ENCODE results near the gene CNN2. TPM values are rescaled to one million over a fixed set of nuclear protein-coding genes. Genes with fewer than 3 reads are reported as not detected.

Gene CNN2
- total and polyA plus RNA-seq, 2 of the 8 experiments (the other 6 are each of a cell fraction or from before 2014, with no cell fraction given): 189 to 551 TPM

DNA sequence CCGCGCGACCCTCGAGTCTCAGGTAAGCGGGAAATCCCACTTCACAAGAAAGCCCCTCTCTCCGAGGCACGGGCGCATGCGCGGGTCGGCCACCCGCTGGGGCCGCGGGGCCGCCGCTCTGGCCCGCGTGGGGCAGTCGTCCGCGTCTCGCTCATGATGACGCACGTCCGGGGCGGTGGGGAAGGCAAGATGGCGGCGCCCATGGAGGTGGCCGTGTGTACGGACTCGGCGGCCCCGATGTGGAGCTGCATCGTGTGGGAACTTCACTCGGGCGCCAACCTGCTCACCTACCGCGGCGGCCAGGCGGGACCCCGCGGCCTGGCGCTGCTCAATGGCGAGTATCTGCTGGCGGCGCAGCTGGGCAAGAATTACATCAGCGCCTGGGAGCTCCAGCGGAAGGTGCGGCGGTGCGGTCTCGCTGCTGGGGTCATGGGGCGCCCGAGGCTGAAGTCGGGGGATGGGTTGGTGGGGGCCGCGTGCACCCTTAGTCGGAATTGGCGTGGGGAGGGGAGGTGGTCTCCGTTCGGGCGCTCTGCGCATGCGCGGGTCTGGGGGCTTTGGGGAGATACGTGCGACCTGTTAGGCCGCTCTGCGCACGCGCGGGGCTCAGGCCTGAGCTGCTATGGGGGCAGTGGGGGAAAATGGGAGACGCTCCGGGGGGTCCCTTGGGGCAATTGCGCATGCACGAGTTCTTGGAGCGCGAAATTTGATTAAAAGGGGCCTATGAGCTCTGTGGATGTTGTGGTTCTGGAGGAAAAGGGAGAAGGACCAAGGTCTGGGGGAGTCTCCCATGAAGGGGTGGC lies 42.0 kb upstream of the CNN2 start, which contains the start of gene WDR18 (continued):
- TF ChIP-seq, protein P1, sequence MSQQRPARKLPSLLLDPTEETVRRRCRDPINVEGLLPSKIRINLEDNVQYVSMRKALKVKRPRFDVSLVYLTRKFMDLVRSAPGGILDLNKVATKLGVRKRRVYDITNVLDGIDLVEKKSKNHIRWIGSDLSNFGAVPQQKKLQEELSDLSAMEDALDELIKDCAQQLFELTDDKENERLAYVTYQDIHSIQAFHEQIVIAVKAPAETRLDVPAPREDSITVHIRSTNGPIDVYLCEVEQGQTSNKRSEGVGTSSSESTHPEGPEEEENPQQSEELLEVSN (IDR thresholded peaks at IDR 0.05): peak; percentile 77
- peak; percentile 40 for TF ChIP-seq TBP (IDR thresholded peaks at IDR 0.05; ENCODE audit: low read depth, low read length)
- TF ChIP-seq SIN3A (conservative IDR thresholded peaks at IDR 0.05 in 1 of 2, IDR thresholded peaks at IDR 0.05 in 1 of 2; ENCODE audit: low read depth in 1 of 2, low read length in 2 of 2): peak in 1 of 2 experiments; percentile 76; a peak in 2 of 4 replicates
- TF ChIP-seq PHF8 (conservative IDR thresholded peaks at IDR 0.05; ENCODE audit: low read depth, low read length): peak; percentile 92
- no peak for TF ChIP-seq FOSL1 (IDR thresholded peaks at IDR 0.05; ENCODE audit: insufficient read depth, low read depth, low read length)
- TF ChIP-seq, protein P2, sequence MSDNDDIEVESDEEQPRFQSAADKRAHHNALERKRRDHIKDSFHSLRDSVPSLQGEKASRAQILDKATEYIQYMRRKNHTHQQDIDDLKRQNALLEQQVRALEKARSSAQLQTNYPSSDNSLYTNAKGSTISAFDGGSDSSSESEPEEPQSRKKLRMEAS (IDR thresholded peaks at IDR 0.05): peak; percentile 86
- peak; percentile 78 for TF ChIP-seq TAF7 (optimal IDR thresholded peaks at IDR 0.05; ENCODE audit: borderline replicate concordance, low read depth, low read length)
- TF ChIP-seq, protein P3, sequence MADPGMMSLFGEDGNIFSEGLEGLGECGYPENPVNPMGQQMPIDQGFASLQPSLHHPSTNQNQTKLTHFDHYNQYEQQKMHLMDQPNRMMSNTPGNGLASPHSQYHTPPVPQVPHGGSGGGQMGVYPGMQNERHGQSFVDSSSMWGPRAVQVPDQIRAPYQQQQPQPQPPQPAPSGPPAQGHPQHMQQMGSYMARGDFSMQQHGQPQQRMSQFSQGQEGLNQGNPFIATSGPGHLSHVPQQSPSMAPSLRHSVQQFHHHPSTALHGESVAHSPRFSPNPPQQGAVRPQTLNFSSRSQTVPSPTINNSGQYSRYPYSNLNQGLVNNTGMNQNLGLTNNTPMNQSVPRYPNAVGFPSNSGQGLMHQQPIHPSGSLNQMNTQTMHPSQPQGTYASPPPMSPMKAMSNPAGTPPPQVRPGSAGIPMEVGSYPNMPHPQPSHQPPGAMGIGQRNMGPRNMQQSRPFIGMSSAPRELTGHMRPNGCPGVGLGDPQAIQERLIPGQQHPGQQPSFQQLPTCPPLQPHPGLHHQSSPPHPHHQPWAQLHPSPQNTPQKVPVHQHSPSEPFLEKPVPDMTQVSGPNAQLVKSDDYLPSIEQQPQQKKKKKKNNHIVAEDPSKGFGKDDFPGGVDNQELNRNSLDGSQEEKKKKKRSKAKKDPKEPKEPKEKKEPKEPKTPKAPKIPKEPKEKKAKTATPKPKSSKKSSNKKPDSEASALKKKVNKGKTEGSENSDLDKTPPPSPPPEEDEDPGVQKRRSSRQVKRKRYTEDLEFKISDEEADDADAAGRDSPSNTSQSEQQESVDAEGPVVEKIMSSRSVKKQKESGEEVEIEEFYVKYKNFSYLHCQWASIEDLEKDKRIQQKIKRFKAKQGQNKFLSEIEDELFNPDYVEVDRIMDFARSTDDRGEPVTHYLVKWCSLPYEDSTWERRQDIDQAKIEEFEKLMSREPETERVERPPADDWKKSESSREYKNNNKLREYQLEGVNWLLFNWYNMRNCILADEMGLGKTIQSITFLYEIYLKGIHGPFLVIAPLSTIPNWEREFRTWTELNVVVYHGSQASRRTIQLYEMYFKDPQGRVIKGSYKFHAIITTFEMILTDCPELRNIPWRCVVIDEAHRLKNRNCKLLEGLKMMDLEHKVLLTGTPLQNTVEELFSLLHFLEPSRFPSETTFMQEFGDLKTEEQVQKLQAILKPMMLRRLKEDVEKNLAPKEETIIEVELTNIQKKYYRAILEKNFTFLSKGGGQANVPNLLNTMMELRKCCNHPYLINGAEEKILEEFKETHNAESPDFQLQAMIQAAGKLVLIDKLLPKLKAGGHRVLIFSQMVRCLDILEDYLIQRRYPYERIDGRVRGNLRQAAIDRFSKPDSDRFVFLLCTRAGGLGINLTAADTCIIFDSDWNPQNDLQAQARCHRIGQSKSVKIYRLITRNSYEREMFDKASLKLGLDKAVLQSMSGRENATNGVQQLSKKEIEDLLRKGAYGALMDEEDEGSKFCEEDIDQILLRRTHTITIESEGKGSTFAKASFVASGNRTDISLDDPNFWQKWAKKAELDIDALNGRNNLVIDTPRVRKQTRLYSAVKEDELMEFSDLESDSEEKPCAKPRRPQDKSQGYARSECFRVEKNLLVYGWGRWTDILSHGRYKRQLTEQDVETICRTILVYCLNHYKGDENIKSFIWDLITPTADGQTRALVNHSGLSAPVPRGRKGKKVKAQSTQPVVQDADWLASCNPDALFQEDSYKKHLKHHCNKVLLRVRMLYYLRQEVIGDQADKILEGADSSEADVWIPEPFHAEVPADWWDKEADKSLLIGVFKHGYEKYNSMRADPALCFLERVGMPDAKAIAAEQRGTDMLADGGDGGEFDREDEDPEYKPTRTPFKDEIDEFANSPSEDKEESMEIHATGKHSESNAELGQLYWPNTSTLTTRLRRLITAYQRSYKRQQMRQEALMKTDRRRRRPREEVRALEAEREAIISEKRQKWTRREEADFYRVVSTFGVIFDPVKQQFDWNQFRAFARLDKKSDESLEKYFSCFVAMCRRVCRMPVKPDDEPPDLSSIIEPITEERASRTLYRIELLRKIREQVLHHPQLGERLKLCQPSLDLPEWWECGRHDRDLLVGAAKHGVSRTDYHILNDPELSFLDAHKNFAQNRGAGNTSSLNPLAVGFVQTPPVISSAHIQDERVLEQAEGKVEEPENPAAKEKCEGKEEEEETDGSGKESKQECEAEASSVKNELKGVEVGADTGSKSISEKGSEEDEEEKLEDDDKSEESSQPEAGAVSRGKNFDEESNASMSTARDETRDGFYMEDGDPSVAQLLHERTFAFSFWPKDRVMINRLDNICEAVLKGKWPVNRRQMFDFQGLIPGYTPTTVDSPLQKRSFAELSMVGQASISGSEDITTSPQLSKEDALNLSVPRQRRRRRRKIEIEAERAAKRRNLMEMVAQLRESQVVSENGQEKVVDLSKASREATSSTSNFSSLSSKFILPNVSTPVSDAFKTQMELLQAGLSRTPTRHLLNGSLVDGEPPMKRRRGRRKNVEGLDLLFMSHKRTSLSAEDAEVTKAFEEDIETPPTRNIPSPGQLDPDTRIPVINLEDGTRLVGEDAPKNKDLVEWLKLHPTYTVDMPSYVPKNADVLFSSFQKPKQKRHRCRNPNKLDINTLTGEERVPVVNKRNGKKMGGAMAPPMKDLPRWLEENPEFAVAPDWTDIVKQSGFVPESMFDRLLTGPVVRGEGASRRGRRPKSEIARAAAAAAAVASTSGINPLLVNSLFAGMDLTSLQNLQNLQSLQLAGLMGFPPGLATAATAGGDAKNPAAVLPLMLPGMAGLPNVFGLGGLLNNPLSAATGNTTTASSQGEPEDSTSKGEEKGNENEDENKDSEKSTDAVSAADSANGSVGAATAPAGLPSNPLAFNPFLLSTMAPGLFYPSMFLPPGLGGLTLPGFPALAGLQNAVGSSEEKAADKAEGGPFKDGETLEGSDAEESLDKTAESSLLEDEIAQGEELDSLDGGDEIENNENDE (IDR thresholded peaks at IDR 0.05; ENCODE audit: insufficient replicate concordance, low read length): no peak

Measured in H1 (cell line).